GM19372 (cell line): ENCODE data around the gene HEATR5A.

Experiments
- ATAC-seq: cut with Tn5 transposase; IDR thresholded peaks from one replicate; pipeline ENCODE4 v1.9.1; 2021; ENCODE audit warnings: mild to moderate bottlenecking, low read depth, moderate library complexity; ENCODE audit not compliant: unreplicated experiment

Gene HEATR5A

GRCh38 chr14:31428011-31428410, 7.7 kb upstream of the HEATR5A start:
- no peak for ATAC-seq

DNA sequence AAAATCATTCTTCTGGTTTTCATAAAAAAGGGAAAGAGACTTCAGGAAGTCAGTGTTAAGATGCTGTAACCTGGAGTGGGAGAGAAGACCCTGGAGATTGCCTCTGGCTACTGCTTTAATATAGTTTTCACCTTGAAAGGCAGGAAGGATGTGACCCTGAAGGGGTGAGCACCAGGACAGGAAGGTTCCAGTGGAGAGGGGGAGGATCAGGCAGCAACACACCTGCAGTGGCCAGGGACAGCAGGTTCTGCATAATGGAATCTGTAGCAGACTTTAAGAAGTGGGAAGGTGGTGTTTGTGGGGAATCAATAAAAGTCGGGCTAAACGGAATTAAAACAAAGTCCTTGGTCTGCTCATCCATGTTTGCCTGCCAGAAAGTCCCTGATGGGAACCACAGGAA, 6.3 kb upstream of the HEATR5A start:
- ATAC-seq: no peak

GRCh38 chr14:31425905-31426304, 5.6 kb upstream of the HEATR5A start:
- ATAC-seq: no peak

GRCh38 chr14:31421200-31421599, 850 bp upstream of the HEATR5A start:
- ATAC-seq: no peak

GRCh38 chr14:31419967-31420318, 407 bp downstream of the HEATR5A start:
- peak; percentile 20 for ATAC-seq

- ATAC-seq: no peak
These were observed 977 bp downstream of the HEATR5A start for GRCh38 chr14:31419179-31419966.

DNA sequence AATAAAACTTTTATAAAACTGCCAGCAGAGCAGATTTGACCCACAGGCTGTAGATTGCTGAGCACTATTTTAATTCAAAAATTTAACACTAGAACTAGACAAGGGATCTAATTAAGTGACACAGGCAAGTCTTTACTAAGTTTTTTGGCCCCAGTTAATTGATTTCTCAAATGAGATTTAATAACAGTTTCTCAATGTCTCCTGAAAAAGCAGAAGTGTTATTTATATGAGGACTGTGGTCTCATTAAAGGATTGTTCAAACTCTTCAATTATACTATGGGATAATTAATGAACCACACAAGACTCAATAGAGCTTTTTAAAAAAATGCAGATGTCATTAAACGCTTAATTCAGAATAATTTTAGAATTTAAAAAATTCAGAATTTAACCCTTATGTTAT, 1.9 kb downstream of the HEATR5A start:
- ATAC-seq: no peak

DNA sequence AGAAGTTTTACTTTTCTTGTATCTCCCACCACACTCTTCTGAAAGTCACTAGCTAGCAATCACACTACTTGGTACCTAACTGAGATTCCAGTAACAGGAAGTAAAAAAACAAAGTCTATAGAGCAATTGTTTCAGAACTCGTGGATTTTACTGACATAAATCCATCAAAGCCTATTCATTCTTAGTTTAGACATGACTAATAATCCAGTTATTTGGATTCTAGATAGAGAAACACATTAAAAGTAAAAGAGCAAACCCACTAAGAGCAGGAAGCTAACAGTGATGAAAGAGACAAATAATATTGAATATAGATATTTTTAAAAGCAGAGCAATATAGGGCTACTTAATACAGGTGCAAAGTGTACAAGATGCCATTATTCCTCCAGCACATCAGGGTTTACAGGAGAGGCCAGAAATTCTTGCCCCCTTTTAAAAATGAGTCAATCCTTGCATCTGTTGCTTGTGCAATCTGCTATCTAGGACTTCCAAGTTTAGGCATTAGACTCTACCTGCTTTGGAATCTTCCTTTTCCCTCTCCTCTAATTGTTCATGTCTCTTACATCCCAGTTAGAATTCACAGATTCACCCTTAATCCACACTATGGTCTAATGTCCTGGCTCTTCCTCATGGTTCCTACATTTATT, 6.0 kb downstream of the HEATR5A start:
- no peak for ATAC-seq

GRCh38 chr14:31411218-31411727, 9.1 kb downstream of the HEATR5A start:
- ATAC-seq: no peak

DNA sequence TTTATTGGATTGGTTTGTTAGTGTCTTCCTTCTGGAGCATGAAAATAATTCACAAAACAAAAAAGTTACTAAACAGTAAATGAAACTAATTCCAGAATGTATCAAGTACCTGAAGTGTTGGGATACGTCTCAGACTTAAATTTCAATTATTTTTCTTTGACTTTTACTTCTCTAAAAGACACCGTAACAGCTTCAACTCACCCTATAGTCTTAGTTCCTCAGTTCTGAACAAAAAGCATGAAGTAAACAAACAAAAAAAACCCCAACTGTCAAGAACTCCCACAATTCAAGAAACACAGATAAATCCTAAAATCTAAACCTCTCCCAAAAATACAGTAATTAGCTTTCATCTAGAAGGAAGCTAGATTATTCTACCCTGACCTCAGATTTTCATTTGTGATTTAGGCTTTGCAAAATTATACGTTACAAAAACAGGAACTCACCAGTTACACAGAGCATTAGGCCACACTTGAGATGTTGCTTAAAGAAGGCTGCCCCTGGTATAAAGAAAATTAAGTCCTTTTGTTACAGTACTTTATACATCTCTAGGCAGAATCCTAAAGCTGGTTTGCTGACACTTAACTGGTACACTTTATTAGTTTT, 10.2 kb downstream of the HEATR5A start:
- no peak for ATAC-seq

- no peak for ATAC-seq
These were observed 11.9 kb downstream of the HEATR5A start for GRCh38 chr14:31408421-31408820.

DNA sequence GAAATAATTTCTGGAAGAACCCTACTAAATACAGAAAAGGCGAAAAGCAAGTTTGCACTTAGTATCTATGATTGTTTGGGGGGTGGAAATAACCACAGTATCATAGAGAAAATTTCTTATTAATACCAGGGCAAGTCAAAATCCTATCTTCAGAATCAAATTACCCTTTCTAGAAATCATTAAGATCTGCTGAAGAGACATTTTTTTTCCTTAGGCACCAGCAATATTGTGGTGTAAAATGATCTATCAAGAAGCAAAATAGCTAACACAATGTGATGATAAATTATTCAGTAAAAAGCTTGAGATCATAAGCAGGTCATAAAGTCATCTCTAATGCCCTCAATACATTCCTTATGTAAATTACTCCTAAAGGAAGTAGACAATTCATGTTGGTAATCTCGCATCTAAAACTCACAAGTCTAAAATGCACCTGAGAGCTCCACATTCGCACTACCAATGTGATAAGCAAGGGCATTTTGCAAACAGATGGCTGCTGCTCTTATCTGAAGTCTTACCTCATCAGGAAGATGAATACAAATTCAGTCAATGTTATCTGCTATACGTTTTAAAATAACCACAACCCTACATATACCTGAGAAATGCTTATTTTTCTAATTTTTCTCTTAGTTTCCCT, 14.6 kb downstream of the HEATR5A start:
- no peak for ATAC-seq

DNA sequence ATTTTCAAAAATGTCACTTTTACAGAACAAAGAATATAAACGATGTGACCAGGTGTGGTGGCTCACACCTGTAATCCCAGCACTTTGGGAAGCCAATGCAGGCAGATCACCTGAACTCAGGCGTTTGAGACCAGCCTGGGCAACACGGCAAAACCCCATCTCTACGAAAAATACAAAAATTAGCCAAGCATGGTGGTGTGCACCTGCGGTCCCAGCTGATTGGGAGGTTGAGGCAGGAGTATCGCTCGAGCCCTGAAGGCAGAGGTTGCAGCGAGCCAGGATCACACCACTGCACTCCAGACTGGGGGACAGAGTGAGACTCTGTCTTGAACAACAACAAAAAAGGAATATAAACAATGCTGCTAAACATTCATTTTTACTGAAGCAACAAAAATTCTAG, 15.2 kb downstream of the HEATR5A start:
- no peak for ATAC-seq

- ATAC-seq: no peak
These were observed 16.6 kb downstream of the HEATR5A start for GRCh38 chr14:31403707-31404106.

DNA sequence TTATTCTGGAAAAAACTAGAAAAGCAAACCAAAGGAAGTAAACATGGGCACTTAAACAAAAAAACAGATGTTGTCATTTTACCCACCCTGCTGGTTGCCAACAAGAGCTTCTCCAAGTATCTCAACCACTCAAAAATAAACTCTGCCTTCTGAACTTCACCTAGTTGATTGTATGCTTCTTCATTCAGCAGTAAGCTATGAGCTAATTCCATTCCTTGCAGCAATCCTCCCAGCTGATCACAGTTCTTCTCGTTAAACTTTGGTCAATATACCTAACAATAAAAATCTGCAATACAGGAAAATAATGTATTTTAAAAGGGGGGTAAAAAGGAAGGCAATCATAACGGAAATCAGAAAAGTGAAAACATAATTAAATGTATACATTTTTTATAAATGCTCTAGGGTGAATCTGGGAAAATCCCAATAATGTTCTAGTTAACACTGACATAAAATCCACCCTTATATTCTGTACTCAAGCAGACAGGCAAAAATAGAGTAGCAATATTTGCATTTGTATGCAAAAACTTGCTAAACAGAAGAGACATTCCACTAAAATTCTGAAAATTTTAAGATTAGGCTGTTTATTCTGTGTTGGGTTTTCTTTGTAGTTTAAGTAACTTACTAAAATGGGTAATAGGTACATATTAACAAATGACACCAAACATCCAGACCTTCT, 17.4 kb downstream of the HEATR5A start:
- ATAC-seq: no peak

GRCh38 chr14:31401369-31401932, 18.9 kb downstream of the HEATR5A start:
- ATAC-seq: no peak

DNA sequence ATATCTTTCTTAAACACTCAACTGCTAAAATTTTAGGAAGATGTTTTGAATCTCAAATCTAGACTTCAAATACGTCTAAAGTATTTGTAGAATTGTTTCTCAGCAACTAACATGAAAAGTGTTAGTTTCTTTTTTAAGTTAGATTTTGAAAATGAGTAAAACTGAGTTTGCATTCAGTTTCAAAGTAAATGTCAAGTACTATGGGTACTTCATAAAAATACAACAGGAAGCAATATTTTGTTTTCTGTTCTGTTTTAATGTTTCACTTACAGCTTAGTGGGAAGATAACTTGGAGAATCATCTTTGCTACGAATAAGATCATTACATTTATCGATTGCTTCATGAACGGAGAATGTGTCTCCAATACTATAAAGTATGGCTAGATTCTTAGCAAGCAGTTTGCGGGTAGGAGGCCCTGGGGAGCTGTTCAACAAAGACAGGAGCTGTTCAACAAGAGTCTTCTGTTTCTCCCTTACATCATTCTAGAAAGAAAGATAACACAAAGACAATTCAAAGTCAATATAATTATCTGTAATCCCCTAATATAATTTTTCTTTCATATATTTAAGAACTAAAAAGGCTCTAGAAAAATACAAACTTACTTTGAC, 20.2 kb downstream of the HEATR5A start:
- no peak for ATAC-seq

GRCh38 chr14:31395572-31396205, 24.7 kb downstream of the HEATR5A start:
- no peak for ATAC-seq

- no peak for ATAC-seq
These were observed 25.2 kb downstream of the HEATR5A start for GRCh38 chr14:31395119-31395518.
